Hepatocyte (in vitro differentiated cells): ENCODE results near the gene TMEM44. TPM values are rescaled to one million over a fixed set of nuclear protein-coding genes. Genes with fewer than 3 reads are reported as not detected.

Source experiments
- DNase-seq: peaks from one replicate; pipeline ENCODE4 v3.0.0-alpha.2; 2016; ENCODE audit warnings: low spot score
- H2AFZ ChIP-seq: fragments of 200-600 bp; sonication (generic); 2 replicates; pipeline ENCODE4 v1.6.0; 2016; ENCODE audit warnings: antibody characterized with exemption, mild to moderate bottlenecking
- H3K27ac ChIP-seq: fragments of 200-600 bp; sonication (generic); 2 replicates; pipeline ENCODE4 v1.5.1; 2016; ENCODE audit warnings: mild to moderate bottlenecking
- H3K27me3 ChIP-seq: fragments of 200-600 bp; sonication (generic); 2 replicates; pipeline ENCODE4 v1.6.1; 2016
- H3K36me3 ChIP-seq: fragments of 200-600 bp; sonication (generic); replicated peaks from 2 replicates; pipeline ENCODE4 v1.5.1; 2016; ENCODE audit warnings: low read depth; ENCODE audit not compliant: insufficient read depth
- H3K4me1 ChIP-seq: fragments of 200-600 bp; sonication (generic); 2 replicates; pipeline ENCODE4 v1.5.1; 2016; ENCODE audit warnings: mild to moderate bottlenecking, moderate library complexity; ENCODE audit not compliant: insufficient read depth
- H3K4me2 ChIP-seq: fragments of 200-600 bp; sonication (generic); 2 replicates; pipeline ENCODE4 v1.6.0; 2016
- H3K4me3 ChIP-seq: fragments of 200-600 bp; sonication (generic); 2 replicates; pipeline ENCODE4 v1.5.1; 2016; ENCODE audit warnings: mild to moderate bottlenecking
- H3K79me2 ChIP-seq: fragments of 200-600 bp; sonication (generic); 2 replicates; pipeline ENCODE4 v1.6.0; 2017; ENCODE audit warnings: mild to moderate bottlenecking
- H3K9me2 ChIP-seq: fragments of 200-600 bp; sonication (generic); replicated peaks from 2 replicates; pipeline ENCODE4 v1.6.0; 2017; ENCODE audit warnings: mild to moderate bottlenecking; ENCODE audit not compliant: insufficient read depth
- H3K9me3 ChIP-seq: fragments of 200-600 bp; sonication (generic); 2 replicates; pipeline ENCODE4 v1.5.1; 2016; ENCODE audit warnings: low read depth, mild to moderate bottlenecking
- H4K20me1 ChIP-seq: fragments of 200-600 bp; sonication (generic); 2 replicates; pipeline ENCODE4 v1.6.0; 2016; ENCODE audit warnings: mild to moderate bottlenecking; ENCODE audit not compliant: insufficient read depth, poor library complexity, severe bottlenecking
- EZH2 ChIP-seq: fragments of 200-600 bp; sonication (generic); IDR thresholded peaks from 2 replicates; pipeline ENCODE4 v1.6.1; 2016; ENCODE audit warnings: antibody characterized with exemption, mild to moderate bottlenecking, borderline replicate concordance
- EZH2phosphoT487 ChIP-seq: fragments of 200-600 bp; sonication (generic); IDR thresholded peaks from one replicate; pipeline ENCODE4 v1.6.1; 2018; ENCODE audit warnings: antibody characterized with exemption, mild to moderate bottlenecking, low read depth, moderate library complexity; ENCODE audit not compliant: unreplicated experiment, severe bottlenecking
- WGBS: methylation state at CpG from one replicate; pipeline ENCODE4 v1.1.6; 2016; ENCODE audit warnings: low lambda C conversion rate; ENCODE audit errors: missing lambda C conversion rate; 5-methylcytosine and 5-hydroxymethylcytosine counted together
- polyA plus RNA-seq: library from polyadenylated mRNA; unstranded; fragments of >200 nt; fragmentation: Nextera tagmentation; extraction: Ambion mirVana; gene quantifications from 2 replicates; pipeline ENCODE4 v1.2.1, GENCODE V29; 2016
- total RNA-seq: library from RNA; depleted of rRNA; stranded (reverse); fragments of >200 nt; gene quantifications from 2 replicates; pipeline ENCODE4 v1.2.3, GENCODE V29; 2014
- TF ChIP-seq, protein P1 (sequence below): fragments of 200-600 bp; sonication (generic); IDR thresholded peaks from 2 replicates; pipeline ENCODE4 v1.5.1; 2016; ENCODE audit warnings: antibody characterized with exemption, mild to moderate bottlenecking; ENCODE audit not compliant: poor library complexity

TMEM44 gene
- total and polyA plus RNA-seq, 2 experiments from 2014 or later: 6.6 to 9.1 TPM

DNA sequence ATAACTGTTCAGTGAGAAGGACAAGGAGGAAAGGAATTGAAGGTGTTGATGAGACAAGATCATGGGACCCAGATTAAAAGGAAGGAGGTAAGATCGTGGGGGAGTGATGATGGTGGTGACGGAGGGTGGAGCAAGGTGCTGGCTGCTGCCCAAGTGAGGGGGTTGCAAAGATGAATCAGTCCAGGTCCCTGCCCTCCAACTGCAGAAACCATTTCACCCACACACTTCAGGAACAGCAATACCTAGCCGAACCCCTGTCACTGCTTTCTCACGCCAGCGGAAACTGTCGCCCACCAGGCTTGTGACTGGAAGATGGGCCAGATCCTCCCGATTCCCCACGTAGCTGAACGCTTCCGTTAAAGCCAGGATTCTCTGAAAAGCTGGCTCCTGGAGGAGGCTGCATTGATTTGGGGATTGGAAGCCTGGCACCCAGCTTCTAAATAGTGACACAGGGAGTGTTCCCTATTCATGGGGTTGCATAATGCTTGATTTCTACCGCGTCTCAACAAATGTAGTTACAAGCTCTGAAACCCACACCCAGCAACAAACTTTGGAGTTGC is 41.9 kb upstream of the TMEM44 start:
- Histone ChIP-seq H3K9me2 (no peaks in the 10 kb centered on the region), H2AFZ (no peak overlapping the region), H3K4me3 (no peak overlapping the region), H4K20me1 (no peaks in the 10 kb centered on the region), H3K36me3 (no peaks in the 10 kb centered on the region), H3K79me2 (peaks cover 17% of the 10 kb centered on the region), H3K4me1 (peaks cover 8% of the 10 kb centered on the region), H3K9me3 (no peaks in the 10 kb centered on the region), H3K27ac (no peak overlapping the region), H3K27me3 (peaks cover 7% of the 10 kb centered on the region), H3K4me2 (no peak overlapping the region)
- 77% methylated on average over 12 of the region's 12 CpGs for WGBS
- TF ChIP-seq EZH2 (no peak), EZH2phosphoT487 (no peak)
- TF ChIP-seq, protein P1, sequence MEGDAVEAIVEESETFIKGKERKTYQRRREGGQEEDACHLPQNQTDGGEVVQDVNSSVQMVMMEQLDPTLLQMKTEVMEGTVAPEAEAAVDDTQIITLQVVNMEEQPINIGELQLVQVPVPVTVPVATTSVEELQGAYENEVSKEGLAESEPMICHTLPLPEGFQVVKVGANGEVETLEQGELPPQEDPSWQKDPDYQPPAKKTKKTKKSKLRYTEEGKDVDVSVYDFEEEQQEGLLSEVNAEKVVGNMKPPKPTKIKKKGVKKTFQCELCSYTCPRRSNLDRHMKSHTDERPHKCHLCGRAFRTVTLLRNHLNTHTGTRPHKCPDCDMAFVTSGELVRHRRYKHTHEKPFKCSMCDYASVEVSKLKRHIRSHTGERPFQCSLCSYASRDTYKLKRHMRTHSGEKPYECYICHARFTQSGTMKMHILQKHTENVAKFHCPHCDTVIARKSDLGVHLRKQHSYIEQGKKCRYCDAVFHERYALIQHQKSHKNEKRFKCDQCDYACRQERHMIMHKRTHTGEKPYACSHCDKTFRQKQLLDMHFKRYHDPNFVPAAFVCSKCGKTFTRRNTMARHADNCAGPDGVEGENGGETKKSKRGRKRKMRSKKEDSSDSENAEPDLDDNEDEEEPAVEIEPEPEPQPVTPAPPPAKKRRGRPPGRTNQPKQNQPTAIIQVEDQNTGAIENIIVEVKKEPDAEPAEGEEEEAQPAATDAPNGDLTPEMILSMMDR: no peak
- no peak for DNase-seq

DNA sequence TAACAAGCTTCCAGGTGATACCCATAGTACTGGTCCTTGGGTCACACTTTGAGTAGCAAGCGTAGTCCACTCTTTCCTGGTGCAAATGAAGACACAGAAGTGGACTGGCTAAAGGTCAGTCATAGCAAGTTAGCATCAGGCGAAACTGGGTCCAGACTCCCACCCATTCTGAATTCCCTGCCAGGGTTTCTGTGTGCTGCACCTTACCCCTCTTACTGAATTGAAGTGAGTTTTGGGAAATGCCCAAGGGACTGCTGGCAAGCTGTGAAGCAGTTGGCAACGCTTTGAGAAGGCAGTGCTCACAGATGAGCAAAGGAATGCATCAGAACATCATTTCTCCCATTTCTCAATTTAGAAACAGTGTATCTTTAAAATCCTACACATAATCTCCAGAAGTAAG is 40.5 kb upstream of the TMEM44 start:
- peaks cover 7% of the 10 kb centered on the region for H3K27me3 ChIP-seq
- no peaks in the 10 kb centered on the region for H3K9me3 ChIP-seq
- 79% methylated on average over 3 of the region's 3 CpGs for WGBS
- peaks cover 31% of the 10 kb centered on the region for H3K79me2 ChIP-seq
- H3K9me2 ChIP-seq: no peaks in the 10 kb centered on the region
- H3K4me2 ChIP-seq: no peak overlapping the region
- peaks cover 8% of the 10 kb centered on the region for H3K4me1 ChIP-seq
- no peak overlapping the region for H3K27ac ChIP-seq
- no peak for TF ChIP-seq EZH2phosphoT487
- TF ChIP-seq EZH2: no peak
- TF ChIP-seq, protein P1: no peak
- no peak for DNase-seq
- H4K20me1 ChIP-seq: no peaks in the 10 kb centered on the region
- no peak overlapping the region for H2AFZ ChIP-seq
- H3K4me3 ChIP-seq: no peak overlapping the region
- no peaks in the 10 kb centered on the region for H3K36me3 ChIP-seq

DNA sequence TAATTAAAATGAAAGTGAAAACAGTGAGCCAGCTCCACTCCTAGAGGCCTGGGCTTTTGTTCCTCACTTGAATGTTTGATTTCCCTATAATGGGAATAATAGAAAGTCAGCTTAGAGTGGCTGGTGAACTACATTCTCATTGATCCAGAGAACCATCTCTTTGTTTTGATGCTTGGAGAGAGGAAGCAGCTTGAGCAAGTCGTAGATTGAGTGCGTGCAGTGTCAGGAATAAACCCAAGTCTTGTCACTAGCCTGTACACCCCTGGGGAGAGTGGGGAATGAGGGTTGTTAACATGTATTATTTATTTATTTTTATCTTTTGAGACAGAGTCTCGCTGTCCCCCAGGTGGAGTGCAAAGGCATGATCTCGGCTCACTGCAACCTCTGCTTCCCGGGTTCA is 39.7 kb upstream of the TMEM44 start:
- Histone ChIP-seq H2AFZ (peak overlapping the region; percentile 87), H3K79me2 (peaks cover 40% of the 10 kb centered on the region), H3K36me3 (no peaks in the 10 kb centered on the region), H3K9me2 (no peaks in the 10 kb centered on the region), H3K27ac (peak overlapping the region; percentile 92), H3K27me3 (peaks cover 7% of the 10 kb centered on the region), H3K9me3 (no peaks in the 10 kb centered on the region), H3K4me2 (peak overlapping the region; percentile 84), H4K20me1 (no peaks in the 10 kb centered on the region), H3K4me1 (peaks cover 8% of the 10 kb centered on the region), H3K4me3 (peak overlapping the region; percentile 38)
- WGBS: 53% methylated on average over 5 of the region's 5 CpGs
- TF ChIP-seq EZH2 (no peak), EZH2phosphoT487 (no peak)
- TF ChIP-seq, protein P1: no peak
- no peak for DNase-seq
